K562 (cell line): ENCODE measurements around the gene PAQR8. TPM values are rescaled to one million over a fixed set of nuclear protein-coding genes. Genes with fewer than 3 reads are reported as not detected.

ENCODE experiments used
- ARNT ChIP-seq, 2 experiments: fragments of 450-650 bp; IDR thresholded peaks; 2 replicates each; pipeline ENCODE4 v1.6.1; 2016; ENCODE audit warnings: mild to moderate bottlenecking in 1 of 2
- BRF1 ChIP-seq: IDR thresholded peaks from 3 replicates; pipeline ENCODE4 v1.6.1; 2011; ENCODE audit warnings: borderline replicate concordance, mild to moderate bottlenecking; ENCODE audit not compliant: insufficient read length; ENCODE audit errors: extremely low read depth
- CBX1 ChIP-seq: sonication (generic); IDR thresholded peaks from 2 replicates; pipeline ENCODE4 v1.6.1; 2016; ENCODE audit warnings: antibody characterized with exemption, low read depth, mild to moderate bottlenecking
- CHD2 ChIP-seq: IDR thresholded peaks from 2 replicates; pipeline ENCODE4 v1.6.1; 2011; ENCODE audit warnings: low read depth, low read length
- COPS2 ChIP-seq: fragments of 450-650 bp; conservative IDR thresholded peaks from 2 replicates; pipeline ENCODE4 v1.6.1; 2016; ENCODE audit warnings: mild to moderate bottlenecking, moderate library complexity
- CSDE1 ChIP-seq, 2 experiments: fragments of 450-650 bp; IDR thresholded peaks; 2 replicates each; pipeline ENCODE4 v1.6.1; 2016; ENCODE audit warnings: mild to moderate bottlenecking in 1 of 2
- DNMT1 ChIP-seq: fragments of 450-650 bp; IDR thresholded peaks from 2 replicates; pipeline ENCODE4 v1.6.1; 2016; ENCODE audit warnings: antibody characterized with exemption, mild to moderate bottlenecking
- DPF2 ChIP-seq: fragments of 450-650 bp; IDR thresholded peaks from 2 replicates; pipeline ENCODE4 v1.6.1; 2016
- E2F5 ChIP-seq: sonication (generic); formaldehyde crosslinking; IDR thresholded peaks from 2 replicates; pipeline ENCODE4 v1.8.0; 2022; ENCODE audit warnings: mild to moderate bottlenecking, missing genetic modification reagents
- HDAC6 ChIP-seq: IDR thresholded peaks from 2 replicates; pipeline ENCODE4 v1.6.1; 2012; ENCODE audit warnings: low read depth, mild to moderate bottlenecking, control low read depth, inconsistent platforms, low read length, moderate library complexity
- HNRNPL ChIP-seq: fragments of 200-400 bp; formaldehyde crosslinking; IDR thresholded peaks from 2 replicates; pipeline ENCODE4 v1.6.1; 2017; ENCODE audit warnings: low read depth, mild to moderate bottlenecking, low read length
- KLF16 ChIP-seq: IDR thresholded peaks from 2 replicates; pipeline ENCODE4 v1.6.1; 2016; ENCODE audit warnings: antibody characterized with exemption
- MAFG ChIP-seq: fragments of 450-650 bp; conservative IDR thresholded peaks from 2 replicates; pipeline ENCODE4 v1.6.1; 2016; ENCODE audit warnings: missing genetic modification characterization, missing compliant biosample characterization
- NBN ChIP-seq: fragments of 450-650 bp; IDR thresholded peaks from 2 replicates; pipeline ENCODE4 v1.6.1; 2016; ENCODE audit warnings: low read depth, mild to moderate bottlenecking
- NFIC ChIP-seq: fragments of 450-650 bp; IDR thresholded peaks from 2 replicates; pipeline ENCODE4 v1.6.1; 2017; ENCODE audit warnings: mild to moderate bottlenecking, inconsistent platforms
- POLR2B ChIP-seq: fragments of 450-650 bp; IDR thresholded peaks from 2 replicates; pipeline ENCODE4 v1.6.1; 2018; ENCODE audit warnings: low read depth; ENCODE audit not compliant: partially characterized antibody
- SMARCA4 ChIP-seq: fragments of 450-650 bp; IDR thresholded peaks from 2 replicates; pipeline ENCODE4 v1.6.1; 2016
- TEAD4 ChIP-seq, 2 experiments: sonication (generic) in 1 of 2; formaldehyde crosslinking in 1 of 2; IDR thresholded peaks; 2 replicates each; pipeline versions ENCODE4 v1.6.1 to v1.8.0; 2012 to 2022; ENCODE audit warnings: borderline replicate concordance in 1 of 2, inconsistent platforms in 1 of 2, low read length in 1 of 2, mild to moderate bottlenecking in 1 of 2, missing genetic modification reagents in 1 of 2
- THRB ChIP-seq: fragments of 450-650 bp; formaldehyde crosslinking; conservative IDR thresholded peaks from 2 replicates; pipeline ENCODE4 v1.4.0; 2022; ENCODE audit warnings: mild to moderate bottlenecking, missing genetic modification characterization
- WHSC1 ChIP-seq: IDR thresholded peaks from one replicate; pipeline ENCODE4 v1.6.1; 2012; ENCODE audit warnings: low read length, control low read depth, inconsistent platforms
- ZC3H8 ChIP-seq: fragments of 450-650 bp; IDR thresholded peaks from 2 replicates; pipeline ENCODE4 v1.6.1; 2017
- ZKSCAN1 ChIP-seq: fragments of 150-350 bp; IDR thresholded peaks from 2 replicates; pipeline ENCODE4 v1.6.1; 2016; ENCODE audit warnings: low read depth, low read length
- ZNF146 ChIP-seq: IDR thresholded peaks from one replicate; pipeline ENCODE4 v1.6.1; 2018; ENCODE audit warnings: missing compliant biosample characterization; ENCODE audit not compliant: unreplicated experiment
- ZNF583 ChIP-seq: fragments of 250-450 bp; sonication (Bioruptor Pico); IDR thresholded peaks from 2 replicates; pipeline ENCODE4 v1.4.0; 2020
- ZNF609 ChIP-seq: sonication (generic); formaldehyde crosslinking; IDR thresholded peaks from 2 replicates; pipeline ENCODE4 v1.8.1; 2023; ENCODE audit warnings: missing genetic modification reagents, mild to moderate bottlenecking, borderline replicate concordance
- polyA plus RNA-seq, 8 experiments: library from polyadenylated mRNA; depleted of rRNA in 4 of 8; stranded (reverse) in 5 of 8; unstranded in 3 of 8; fragments of >200 nt; fragmentation: Nextera tagmentation in 2 of 8; fragmentation: Illumina TruSeq in 1 of 8; extraction: Ambion mirVana in 2 of 8; extraction: Trizol in 1 of 8; gene quantifications; 2 replicates each; pipeline versions ENCODE4 v1.2.1 to v1.2.3, GENCODE V29; 2011 to 2014; ENCODE audit warnings: inconsistent platforms in 1 of 8, missing spikeins in 1 of 8
- total RNA-seq, 7 experiments: library from RNA; depleted of rRNA in 6 of 7; stranded (reverse); fragments of >200 nt in 6 of 7; fragmentation: Illumina TruSeq in 2 of 7; extraction: Trizol in 2 of 7; gene quantifications; 2 replicates each; pipeline versions ENCODE4 v1.2.1 to v1.2.3, GENCODE V29; 2011 to 2021; ENCODE audit warnings: low replicate concordance in 1 of 7

The PAQR8 gene
- total and polyA plus RNA-seq, 9 of the 15 experiments (the other 6 are each of a cell fraction or from before 2014, with no cell fraction given) = 1.4 to 10.2 (median 3.5) TPM

GRCh38 chr6:52392944-52393343 is 31.0 kb downstream of the PAQR8 start (continued):
- 0 out of 4 replicates have a peak, but pooled peaks of 1 of the 2 experiments have one; percentile 34 for TF ChIP-seq ARNT (IDR thresholded peaks at IDR 0.05)
- no peak for TF ChIP-seq WHSC1
- no peak for TF ChIP-seq CBX1
- TF ChIP-seq MAFG (tag) = 0 out of 2 replicates have a peak, but pooled peaks have one; percentile 4
- peak; percentile 67 for TF ChIP-seq DPF2
- no peak for TF ChIP-seq ZNF583 (CRISPR knock-in tag)
- no peak for TF ChIP-seq DNMT1
- TF ChIP-seq E2F5 (CRISPR knock-in tag) = no peak
- TF ChIP-seq ZNF609 (CRISPR knock-in tag) = no peak
- no peak for TF ChIP-seq POLR2B
- no peak for TF ChIP-seq KLF16
- no peak for TF ChIP-seq CHD2
- TF ChIP-seq COPS2 = no peak
- TF ChIP-seq CSDE1 (IDR thresholded peaks at IDR 0.05) = no peak
- no peak for TF ChIP-seq THRB (CRISPR knock-in tag)
- no peak for TF ChIP-seq BRF1
- no peak for TF ChIP-seq NBN
- no peak for TF ChIP-seq ZKSCAN1
- TF ChIP-seq ZNF146 (CRISPR knock-in tag) = no peak
- TF ChIP-seq NFIC = 0 out of 2 replicates have a peak, but pooled peaks have one; percentile 10
- peak; percentile 32; the same call in 1 of the 2 replicates for TF ChIP-seq SMARCA4
- 0 out of 2 replicates have a peak, but pooled peaks have one; percentile 38 for TF ChIP-seq TEAD4 (IDR thresholded peaks at IDR 0.05; ENCODE audit: low read length)
- no peak for TF ChIP-seq TEAD4 (CRISPR knock-in tag; IDR thresholded peaks at IDR 0.05; ENCODE audit: borderline replicate concordance)
- TF ChIP-seq HNRNPL = no peak
- no peak for TF ChIP-seq HDAC6
- no peak for TF ChIP-seq ZC3H8
